WTC11 (cell line): ENCODE measurements around the gene ERC2.

ENCODE experiments used
- GABPB1 ChIP-seq: sonication (generic); formaldehyde crosslinking; IDR thresholded peaks from 2 replicates; pipeline ENCODE4 v1.8.1; 2023; ENCODE audit warnings: mild to moderate bottlenecking, missing genetic modification reagents
- SMAD3 ChIP-seq: sonication (generic); formaldehyde crosslinking; IDR thresholded peaks from 2 replicates; pipeline ENCODE4 v1.8.0; 2022; ENCODE audit warnings: missing genetic modification reagents, mild to moderate bottlenecking, borderline replicate concordance
- ZNF425 ChIP-seq: fragments of 250-450 bp; sonication (Bioruptor Pico); conservative IDR thresholded peaks from 2 replicates; pipeline ENCODE4 v1.9.0; 2021; ENCODE audit warnings: mild to moderate bottlenecking
- TF ChIP-seq, protein P1 (sequence below): fragments of 200-600 bp; IDR thresholded peaks from 2 replicates; pipeline ENCODE4 v1.8.0; 2022; ENCODE audit warnings: antibody characterized with exemption
- TF ChIP-seq, protein P2 (sequence below): sonication (generic); formaldehyde crosslinking; IDR thresholded peaks from 2 replicates; pipeline ENCODE4 v1.8.1; 2022; ENCODE audit warnings: mild to moderate bottlenecking, moderate library complexity, missing genetic modification reagents

GRCh38 chr3:55608301-55608937 is 859.8 kb downstream of the ERC2 start:
- TF ChIP-seq, protein P1, sequence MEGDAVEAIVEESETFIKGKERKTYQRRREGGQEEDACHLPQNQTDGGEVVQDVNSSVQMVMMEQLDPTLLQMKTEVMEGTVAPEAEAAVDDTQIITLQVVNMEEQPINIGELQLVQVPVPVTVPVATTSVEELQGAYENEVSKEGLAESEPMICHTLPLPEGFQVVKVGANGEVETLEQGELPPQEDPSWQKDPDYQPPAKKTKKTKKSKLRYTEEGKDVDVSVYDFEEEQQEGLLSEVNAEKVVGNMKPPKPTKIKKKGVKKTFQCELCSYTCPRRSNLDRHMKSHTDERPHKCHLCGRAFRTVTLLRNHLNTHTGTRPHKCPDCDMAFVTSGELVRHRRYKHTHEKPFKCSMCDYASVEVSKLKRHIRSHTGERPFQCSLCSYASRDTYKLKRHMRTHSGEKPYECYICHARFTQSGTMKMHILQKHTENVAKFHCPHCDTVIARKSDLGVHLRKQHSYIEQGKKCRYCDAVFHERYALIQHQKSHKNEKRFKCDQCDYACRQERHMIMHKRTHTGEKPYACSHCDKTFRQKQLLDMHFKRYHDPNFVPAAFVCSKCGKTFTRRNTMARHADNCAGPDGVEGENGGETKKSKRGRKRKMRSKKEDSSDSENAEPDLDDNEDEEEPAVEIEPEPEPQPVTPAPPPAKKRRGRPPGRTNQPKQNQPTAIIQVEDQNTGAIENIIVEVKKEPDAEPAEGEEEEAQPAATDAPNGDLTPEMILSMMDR, result no peak
- no peak for TF ChIP-seq GABPB1 (CRISPR knock-in tag)
- TF ChIP-seq, protein P2, sequence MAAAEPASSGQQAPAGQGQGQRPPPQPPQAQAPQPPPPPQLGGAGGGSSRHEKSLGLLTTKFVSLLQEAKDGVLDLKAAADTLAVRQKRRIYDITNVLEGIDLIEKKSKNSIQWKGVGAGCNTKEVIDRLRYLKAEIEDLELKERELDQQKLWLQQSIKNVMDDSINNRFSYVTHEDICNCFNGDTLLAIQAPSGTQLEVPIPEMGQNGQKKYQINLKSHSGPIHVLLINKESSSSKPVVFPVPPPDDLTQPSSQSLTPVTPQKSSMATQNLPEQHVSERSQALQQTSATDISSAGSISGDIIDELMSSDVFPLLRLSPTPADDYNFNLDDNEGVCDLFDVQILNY (CRISPR knock-in tag), result no peak
- TF ChIP-seq ZNF425 (CRISPR knock-in tag), result no peak
- no peak for TF ChIP-seq SMAD3 (CRISPR knock-in tag)
